ENCODE measurements around the gene FAM170B.

The FAM170B gene

DNA sequence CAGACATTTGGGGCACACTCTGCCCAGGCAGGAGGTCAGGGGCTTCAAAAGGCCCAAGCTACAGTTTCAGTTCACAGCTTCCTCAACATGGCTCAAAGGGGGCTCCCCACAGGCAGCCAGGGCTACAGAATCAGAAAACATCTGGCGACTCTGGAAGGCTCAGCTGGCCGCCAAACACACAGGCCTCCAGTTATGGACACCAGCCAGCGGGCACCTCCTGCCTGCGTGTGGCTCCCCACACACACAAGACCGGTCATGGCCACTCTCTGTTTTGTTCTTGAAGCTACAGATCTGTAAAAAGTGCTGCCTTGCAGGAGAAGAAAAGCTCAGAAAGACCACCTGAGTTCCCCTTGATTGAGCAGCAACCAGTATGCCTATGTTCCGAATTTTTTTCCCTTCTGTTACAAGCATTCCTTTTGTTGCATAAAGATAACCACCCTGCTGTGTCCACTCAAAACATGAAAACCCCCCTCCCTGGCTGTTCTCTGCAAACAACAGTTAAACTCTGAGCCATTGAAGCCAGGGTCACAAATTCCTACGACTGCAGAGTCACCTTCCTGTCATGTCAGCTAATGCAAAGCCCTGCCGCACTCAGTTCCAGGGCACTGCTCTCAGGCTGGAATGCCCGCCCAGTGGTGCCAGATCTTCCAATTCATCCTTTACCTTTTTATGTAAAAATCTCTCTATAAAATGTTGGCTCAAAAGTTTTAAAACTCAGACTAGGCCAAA is 52.1 kb downstream of the FAM170B start:
- Mint-ChIP-seq H3K36me3 (no peaks in the 10 kb centered on the region), H3K4me1 (no peaks in the 10 kb centered on the region), H3K4me3 (no peak overlapping the region), H3K9me3 (peaks cover 1% of the 10 kb centered on the region), H3K27ac (no peak overlapping the region), H3K27me3 (peaks cover 7% of the 10 kb centered on the region)
- DNase-seq (ENCODE audit: low spot score in 2 of 2): peak in 1 of 2 donors; percentile 6
- no peak for ATAC-seq (ENCODE audit: low read depth)
